ENCODE measurements around the gene RAPGEFL1. TPM values are rescaled to one million over a fixed set of nuclear protein-coding genes. Genes with fewer than 3 reads are reported as not detected.

The RAPGEFL1 gene
- total and polyA plus RNA-seq, 2 of the 8 experiments (the other 6 are each of a cell fraction or from before 2014, with no cell fraction given), result 20.0 to 20.2 TPM

DNA sequence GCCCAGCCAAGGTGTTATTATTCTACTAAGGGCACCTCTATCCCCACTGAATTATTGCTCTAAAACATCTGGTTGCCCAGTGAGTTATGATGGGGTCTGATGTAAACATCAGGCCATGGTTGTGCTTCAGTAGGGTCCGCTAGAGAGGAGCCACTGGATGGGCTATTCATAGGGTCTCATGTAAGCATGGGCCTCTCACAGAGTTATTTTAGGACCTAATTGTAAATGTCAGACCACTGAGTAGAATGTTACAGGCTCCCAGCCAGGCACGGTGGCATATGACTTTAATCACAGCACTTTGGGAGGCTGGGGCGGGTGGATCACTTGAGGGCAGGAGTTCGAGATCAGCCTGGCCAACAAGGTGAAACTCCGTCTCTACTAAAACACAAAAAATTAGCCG, 5.3 kb downstream of the RAPGEFL1 start (continued):
- TF ChIP-seq, protein P1, sequence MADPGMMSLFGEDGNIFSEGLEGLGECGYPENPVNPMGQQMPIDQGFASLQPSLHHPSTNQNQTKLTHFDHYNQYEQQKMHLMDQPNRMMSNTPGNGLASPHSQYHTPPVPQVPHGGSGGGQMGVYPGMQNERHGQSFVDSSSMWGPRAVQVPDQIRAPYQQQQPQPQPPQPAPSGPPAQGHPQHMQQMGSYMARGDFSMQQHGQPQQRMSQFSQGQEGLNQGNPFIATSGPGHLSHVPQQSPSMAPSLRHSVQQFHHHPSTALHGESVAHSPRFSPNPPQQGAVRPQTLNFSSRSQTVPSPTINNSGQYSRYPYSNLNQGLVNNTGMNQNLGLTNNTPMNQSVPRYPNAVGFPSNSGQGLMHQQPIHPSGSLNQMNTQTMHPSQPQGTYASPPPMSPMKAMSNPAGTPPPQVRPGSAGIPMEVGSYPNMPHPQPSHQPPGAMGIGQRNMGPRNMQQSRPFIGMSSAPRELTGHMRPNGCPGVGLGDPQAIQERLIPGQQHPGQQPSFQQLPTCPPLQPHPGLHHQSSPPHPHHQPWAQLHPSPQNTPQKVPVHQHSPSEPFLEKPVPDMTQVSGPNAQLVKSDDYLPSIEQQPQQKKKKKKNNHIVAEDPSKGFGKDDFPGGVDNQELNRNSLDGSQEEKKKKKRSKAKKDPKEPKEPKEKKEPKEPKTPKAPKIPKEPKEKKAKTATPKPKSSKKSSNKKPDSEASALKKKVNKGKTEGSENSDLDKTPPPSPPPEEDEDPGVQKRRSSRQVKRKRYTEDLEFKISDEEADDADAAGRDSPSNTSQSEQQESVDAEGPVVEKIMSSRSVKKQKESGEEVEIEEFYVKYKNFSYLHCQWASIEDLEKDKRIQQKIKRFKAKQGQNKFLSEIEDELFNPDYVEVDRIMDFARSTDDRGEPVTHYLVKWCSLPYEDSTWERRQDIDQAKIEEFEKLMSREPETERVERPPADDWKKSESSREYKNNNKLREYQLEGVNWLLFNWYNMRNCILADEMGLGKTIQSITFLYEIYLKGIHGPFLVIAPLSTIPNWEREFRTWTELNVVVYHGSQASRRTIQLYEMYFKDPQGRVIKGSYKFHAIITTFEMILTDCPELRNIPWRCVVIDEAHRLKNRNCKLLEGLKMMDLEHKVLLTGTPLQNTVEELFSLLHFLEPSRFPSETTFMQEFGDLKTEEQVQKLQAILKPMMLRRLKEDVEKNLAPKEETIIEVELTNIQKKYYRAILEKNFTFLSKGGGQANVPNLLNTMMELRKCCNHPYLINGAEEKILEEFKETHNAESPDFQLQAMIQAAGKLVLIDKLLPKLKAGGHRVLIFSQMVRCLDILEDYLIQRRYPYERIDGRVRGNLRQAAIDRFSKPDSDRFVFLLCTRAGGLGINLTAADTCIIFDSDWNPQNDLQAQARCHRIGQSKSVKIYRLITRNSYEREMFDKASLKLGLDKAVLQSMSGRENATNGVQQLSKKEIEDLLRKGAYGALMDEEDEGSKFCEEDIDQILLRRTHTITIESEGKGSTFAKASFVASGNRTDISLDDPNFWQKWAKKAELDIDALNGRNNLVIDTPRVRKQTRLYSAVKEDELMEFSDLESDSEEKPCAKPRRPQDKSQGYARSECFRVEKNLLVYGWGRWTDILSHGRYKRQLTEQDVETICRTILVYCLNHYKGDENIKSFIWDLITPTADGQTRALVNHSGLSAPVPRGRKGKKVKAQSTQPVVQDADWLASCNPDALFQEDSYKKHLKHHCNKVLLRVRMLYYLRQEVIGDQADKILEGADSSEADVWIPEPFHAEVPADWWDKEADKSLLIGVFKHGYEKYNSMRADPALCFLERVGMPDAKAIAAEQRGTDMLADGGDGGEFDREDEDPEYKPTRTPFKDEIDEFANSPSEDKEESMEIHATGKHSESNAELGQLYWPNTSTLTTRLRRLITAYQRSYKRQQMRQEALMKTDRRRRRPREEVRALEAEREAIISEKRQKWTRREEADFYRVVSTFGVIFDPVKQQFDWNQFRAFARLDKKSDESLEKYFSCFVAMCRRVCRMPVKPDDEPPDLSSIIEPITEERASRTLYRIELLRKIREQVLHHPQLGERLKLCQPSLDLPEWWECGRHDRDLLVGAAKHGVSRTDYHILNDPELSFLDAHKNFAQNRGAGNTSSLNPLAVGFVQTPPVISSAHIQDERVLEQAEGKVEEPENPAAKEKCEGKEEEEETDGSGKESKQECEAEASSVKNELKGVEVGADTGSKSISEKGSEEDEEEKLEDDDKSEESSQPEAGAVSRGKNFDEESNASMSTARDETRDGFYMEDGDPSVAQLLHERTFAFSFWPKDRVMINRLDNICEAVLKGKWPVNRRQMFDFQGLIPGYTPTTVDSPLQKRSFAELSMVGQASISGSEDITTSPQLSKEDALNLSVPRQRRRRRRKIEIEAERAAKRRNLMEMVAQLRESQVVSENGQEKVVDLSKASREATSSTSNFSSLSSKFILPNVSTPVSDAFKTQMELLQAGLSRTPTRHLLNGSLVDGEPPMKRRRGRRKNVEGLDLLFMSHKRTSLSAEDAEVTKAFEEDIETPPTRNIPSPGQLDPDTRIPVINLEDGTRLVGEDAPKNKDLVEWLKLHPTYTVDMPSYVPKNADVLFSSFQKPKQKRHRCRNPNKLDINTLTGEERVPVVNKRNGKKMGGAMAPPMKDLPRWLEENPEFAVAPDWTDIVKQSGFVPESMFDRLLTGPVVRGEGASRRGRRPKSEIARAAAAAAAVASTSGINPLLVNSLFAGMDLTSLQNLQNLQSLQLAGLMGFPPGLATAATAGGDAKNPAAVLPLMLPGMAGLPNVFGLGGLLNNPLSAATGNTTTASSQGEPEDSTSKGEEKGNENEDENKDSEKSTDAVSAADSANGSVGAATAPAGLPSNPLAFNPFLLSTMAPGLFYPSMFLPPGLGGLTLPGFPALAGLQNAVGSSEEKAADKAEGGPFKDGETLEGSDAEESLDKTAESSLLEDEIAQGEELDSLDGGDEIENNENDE (IDR thresholded peaks at IDR 0.05; ENCODE audit: insufficient replicate concordance, low read length), result no peak
- TF ChIP-seq SIRT6 (IDR thresholded peaks at IDR 0.05; ENCODE audit: low read length), result no peak
- TF ChIP-seq RNF2 (IDR thresholded peaks at IDR 0.05; ENCODE audit: borderline replicate concordance, low read depth, low read length, missing control alignments, poor library complexity, severe bottlenecking), result no peak

Data from H1 (cell line).